HG03565 (cell line): ENCODE measurements around the gene RXRA.

Source experiments
- ATAC-seq: cut with Tn5 transposase; IDR thresholded peaks from one replicate; pipeline ENCODE4 v1.9.1; 2021; ENCODE audit warnings: mild to moderate bottlenecking, moderate library complexity; ENCODE audit not compliant: unreplicated experiment

The RXRA gene

DNA sequence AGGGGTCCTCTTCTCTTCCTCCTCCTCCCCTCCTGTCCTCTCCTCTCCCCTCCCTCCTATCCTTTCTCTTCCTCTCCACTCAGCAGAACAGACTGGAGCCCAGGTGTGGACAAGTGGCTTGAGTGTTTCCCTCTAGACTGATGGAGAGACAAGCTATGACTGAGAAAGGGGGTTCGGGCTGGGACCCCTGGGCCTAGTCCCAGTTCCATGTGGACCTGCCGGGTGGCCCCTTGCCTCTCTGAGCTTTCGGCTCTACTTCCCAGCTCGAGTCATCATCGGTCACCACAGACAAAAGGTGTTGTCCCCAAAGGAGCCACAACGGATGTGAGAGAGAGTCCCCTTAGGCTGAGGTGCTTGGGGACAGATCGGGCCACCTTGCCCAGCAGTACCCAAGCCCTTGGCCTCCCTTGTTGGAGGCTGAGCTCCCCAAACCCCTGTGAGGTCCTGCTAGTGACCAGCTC is 3.4 kb upstream of the RXRA start:
- no peak for ATAC-seq

GRCh38 chr9:134323741-134324358 is 2.4 kb upstream of the RXRA start:
- ATAC-seq: no peak

DNA sequence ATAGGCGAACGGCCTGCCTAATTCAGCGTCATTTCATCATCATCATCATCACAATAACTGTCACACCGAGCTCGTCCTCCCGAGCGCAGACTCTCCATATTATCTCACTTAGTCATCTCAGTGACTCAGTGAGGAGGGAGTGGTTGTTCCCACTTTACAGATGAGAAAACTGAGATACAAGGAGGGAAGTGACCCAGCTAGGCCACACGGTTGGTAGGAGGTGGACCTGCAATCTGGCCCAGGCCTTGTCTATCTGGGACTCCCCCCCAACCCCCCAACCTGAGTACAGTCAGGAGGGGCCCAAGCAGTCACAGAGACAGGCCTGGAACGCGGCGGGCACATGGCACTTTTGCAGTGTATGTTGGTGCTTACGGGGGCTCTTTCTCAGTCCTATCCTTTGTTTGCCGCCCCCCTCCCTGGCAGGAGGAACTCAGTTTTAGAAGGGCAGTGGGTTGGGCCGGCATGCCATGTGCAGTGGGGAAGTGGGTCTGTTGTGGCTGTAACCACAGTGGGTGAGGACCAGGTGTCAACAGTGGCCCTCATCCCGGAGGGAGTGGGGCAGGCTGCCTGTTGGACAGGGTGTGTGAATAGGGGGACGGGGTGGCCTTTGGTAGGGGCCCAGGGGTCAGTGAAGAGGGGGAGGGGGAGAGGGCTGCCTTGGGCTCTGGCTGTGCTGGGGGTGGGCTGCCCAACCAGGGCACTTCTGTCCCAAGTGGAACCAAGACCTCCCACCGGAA is 1.7 kb upstream of the RXRA start:
- ATAC-seq: no peak

DNA sequence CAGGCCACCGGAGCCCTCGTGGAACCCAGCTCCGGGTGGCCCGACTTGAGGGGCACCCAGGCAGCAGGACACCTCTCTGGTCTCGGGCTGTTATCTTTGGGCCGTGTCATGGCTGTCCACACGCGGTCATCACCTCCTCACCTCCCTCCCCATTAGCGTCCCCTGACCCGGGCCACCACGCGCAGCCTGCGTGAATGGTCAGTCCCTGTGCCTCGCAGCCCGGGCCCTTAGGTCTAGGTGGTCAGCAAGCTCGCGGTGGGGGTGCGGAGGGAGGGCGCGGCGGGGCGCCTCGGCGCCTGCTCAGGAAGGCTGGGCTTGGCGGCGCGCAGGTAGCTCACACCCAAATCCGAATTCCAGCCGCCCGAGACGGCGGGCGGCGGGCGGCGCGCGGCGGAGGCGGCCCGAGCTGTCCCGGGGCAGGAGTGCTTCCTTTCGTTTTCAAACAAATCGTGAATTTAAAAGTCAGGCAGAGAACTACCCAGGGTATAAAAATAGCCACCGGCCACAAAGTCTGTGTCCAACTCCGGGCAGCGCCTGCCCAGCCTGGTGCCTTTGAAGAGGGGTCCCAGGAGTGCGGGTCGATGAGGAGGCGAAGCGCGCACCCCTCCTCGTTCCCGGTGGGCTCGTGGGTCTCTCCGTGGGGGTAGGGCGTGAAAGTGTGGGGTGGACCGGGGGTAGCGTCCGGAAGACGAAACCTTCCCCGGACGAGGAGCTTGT is 1.0 kb upstream of the RXRA start:
- ATAC-seq: no peak

GRCh38 chr9:134326724-134327601 is 708 bp downstream of the RXRA start:
- no peak for ATAC-seq

GRCh38 chr9:134327671-134328231 is 1.5 kb downstream of the RXRA start:
- ATAC-seq: no peak

DNA sequence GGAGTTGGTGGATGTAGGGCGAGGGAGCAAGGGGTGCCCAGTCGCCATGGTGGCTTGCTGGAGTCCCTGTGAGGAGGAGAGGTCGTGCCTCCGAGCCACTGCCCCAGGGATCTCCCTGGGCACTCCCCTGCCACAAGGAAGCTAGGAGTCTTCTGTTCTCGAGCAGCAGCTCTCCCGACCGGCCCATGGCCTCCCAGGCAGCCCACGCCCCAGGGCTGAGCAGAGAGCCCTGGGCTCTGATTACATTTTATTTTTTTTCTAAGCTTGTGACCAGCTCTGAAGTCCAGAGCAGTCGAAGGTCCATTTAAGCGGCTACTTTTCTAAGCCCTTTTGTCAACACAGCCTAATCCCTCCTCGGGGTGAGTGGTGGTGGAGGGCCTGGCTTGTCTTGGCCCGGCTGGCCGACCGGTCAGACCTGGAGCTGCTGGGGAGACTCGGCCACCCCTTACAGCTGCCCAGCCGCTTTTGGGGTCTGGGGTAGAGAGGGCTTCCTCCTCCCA is 2.1 kb downstream of the RXRA start:
- ATAC-seq: no peak

DNA sequence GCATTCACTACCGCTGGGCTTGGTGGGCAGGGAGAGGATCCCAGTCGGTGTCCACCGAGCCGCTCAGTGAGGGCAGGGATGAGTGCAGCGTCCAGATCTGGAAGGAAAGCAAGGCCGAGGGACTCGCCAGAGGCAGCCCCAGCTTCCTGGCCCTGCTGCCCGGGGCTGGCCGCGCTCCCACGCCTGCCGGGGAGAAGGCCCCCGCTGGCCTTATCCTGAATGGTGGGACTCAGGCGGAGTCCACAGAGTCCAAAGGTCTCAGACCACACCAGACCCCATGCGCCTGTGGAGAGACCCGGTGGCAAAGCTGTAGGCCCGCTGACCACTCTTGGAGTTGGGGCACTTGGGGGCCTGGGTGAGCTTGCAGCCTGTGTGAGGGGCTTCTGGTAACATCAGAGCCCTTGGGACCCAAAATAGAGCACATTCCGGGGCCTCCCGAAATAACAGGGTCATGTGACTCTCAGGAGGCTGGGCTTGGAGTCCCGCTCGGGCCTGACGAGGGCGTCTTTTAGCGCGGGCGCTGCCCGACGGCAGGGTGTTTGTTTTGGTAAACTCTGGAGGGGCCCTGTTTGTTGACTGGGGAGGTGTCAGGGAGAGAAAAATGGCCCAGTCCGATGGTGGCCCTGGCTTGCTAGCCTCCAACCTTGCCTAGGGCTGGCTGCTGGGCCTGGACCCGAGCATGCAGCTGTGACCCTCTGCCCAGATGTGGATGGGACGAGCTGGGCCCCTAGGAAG is 2.8 kb downstream of the RXRA start:
- no peak for ATAC-seq

- no peak for ATAC-seq
These were observed 3.3 kb downstream of the RXRA start for GRCh38 chr9:134329576-134329855.

DNA sequence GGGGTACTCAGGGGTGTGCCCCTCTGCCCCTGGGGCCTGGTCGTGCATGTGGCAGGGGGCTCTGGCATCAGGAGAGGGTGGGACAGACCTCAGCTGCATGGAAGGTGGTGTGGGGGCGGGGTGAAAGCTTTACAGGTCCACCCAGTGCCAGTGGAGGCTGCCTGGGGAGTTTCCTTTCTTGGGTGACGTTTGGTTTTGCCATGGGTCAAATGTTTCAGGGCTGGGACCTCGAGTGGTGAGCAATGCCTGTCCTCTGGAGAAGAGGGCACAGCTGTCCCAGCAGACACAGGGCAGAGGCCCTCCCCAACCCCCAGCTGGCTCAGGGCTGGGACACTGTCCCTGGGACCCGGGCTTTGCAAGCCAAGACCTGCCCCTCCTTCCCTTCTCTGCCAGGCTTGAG is 3.6 kb downstream of the RXRA start:
- no peak for ATAC-seq

- ATAC-seq: no peak
These were observed 4.3 kb downstream of the RXRA start for GRCh38 chr9:134330590-134330989.

DNA sequence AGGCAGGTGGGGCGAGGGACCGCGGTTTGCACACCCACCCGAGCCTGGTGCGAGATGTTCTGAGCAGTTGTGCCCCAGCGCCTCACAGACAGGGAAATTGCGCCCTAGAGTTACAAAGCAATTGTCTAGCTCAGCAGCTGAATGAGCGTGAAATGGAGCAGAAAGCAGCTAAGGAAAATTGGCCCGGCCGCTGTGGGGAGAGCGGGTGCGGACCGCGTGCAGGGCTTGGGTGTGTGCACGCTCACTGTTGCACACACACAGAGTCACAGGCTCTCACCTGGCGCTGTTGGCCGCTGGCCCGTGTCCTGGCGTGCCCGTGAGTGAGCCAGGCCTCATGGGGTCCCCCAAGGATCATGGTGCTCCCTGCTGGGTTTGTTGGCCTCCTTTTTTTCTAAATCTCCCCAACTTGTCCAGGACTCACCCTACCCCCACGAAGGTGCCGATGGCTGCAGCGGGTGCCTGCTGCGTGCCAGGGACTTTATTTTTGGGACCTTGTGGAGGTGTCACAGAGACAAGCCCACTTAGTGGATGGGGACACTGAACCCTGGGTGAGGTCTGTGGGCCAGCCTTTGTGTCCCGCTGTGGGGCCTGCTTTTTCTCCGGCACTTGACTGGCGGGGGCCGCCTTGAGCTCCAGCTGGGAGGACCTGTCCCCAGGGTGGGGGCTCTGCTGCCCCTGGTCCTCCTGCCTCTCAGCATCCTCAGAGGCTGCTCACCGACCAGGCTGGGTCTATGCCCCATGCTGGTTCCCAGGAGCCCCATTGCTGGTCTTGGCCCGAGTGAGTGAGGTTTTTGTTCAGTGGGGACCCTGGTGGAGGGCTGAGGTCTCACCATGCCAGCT is 5.2 kb downstream of the RXRA start:
- no peak for ATAC-seq

- ATAC-seq: no peak
These were observed 6.0 kb downstream of the RXRA start for GRCh38 chr9:134332266-134332665.

GRCh38 chr9:134332841-134333233 is 6.6 kb downstream of the RXRA start:
- ATAC-seq: no peak

- no peak for ATAC-seq
These were observed 7.1 kb downstream of the RXRA start for GRCh38 chr9:134333234-134333873.

- ATAC-seq: no peak
These were observed 7.8 kb downstream of the RXRA start for GRCh38 chr9:134333874-134334581.

DNA sequence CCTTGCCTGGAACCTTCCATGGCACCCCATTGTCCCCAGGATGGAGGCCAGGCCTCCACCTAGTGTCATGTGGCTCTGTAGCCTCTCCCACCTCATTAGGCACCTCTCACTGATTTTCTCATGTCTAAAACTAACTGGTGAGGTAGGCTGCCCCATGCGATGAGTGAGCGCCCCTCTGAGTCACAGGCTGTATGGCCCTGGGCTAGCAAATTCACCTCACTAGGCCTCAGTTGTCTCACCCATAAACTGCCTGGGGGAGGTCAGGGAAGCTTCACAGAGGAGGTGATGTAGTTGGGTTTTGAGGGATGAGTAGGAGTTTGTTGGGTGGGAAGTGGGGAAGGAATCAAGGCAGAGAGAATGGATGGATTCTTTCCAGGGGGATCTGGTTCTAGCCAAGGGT is 8.8 kb downstream of the RXRA start:
- no peak for ATAC-seq
